SH-SY5Y (cell line): ENCODE results near the gene CA5A.

ENCODE experiments used
- GATA2 ChIP-seq: IDR thresholded peaks from 2 replicates; pipeline ENCODE4 v1.6.1; 2011; ENCODE audit warnings: mild to moderate bottlenecking, low read depth, low read length
- GATA3 ChIP-seq: IDR thresholded peaks from 2 replicates; pipeline ENCODE4 v1.6.1; 2011; ENCODE audit warnings: low read depth, mild to moderate bottlenecking, low read length, moderate library complexity

CA5A gene

DNA sequence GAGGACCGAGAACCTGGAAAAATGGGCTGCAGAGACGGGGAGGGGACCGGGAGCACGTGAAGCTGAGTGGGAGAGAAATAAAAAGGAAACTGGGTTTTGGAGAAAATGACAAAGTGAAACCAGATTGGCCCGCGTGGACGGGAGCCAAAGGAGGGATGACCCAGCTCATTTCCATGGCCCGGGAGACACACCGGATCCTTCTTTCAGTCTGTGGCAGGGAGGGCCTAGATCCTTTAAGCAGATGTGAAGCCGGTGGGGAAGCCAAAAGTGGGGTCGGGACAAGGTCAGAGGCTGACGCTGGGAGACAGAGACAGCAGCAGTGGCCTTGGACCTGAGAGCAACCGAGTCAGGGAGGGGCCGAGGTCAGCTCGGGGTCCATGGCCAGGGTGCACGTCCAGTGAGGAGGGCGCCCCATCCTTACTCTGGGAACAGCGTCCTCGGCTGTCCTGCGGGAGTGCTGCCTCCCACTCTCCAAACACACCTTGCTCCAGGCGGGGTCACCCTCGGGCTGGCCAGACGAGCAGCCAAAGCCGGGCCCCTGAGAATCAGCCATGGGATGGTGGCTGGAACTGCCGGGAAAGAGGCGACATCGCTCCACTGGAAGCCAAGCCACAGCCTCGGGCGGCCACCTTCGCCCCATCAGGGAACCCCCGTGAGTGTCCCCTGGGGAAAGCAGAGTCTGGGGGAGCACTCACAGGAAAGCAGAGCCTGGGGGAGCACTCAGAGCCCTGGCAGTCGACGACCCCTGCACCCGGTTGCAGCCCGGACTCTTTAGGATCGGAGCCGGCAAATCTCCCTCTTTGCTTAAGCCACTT is 17.3 kb downstream of the CA5A start:
- no peak for TF ChIP-seq GATA3
- TF ChIP-seq GATA2 = no peak

DNA sequence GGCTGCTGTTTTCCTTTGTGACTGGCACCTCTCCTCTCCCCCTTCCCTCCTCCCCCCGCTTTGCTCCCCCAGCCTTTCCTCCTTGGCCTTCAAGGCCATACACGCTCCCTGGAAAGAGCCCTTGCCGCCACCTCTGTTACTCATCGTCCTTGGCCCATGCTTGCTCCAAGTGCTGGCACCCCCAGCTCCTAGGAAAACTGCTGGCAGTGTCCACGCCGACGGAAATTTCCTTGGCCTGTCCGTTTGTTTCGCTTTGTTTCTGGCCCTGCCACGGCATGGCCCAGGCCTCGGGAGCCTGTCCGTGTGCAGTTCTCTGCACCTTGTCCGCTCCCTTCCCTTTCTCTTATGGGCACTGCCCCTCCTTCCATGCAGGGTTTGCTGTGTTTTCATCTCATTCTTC is 18.0 kb downstream of the CA5A start:
- TF ChIP-seq GATA3 (no peak), GATA2 (no peak)

DNA sequence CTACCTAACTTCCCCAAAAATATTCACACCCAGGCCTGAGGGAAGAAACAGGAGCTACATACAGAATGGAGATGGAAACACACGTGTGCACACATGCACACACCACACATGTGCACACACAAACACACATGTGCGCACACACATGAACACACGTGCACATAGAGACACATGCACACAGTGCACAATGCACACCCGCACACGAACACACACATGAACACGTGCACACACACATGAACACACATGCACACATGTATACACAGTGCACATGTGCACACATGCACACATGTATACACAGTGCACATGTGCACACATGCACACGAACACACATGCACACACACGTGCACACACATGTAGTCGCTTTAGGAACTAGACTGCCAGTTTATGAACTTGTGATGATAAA is 18.8 kb downstream of the CA5A start:
- TF ChIP-seq GATA2 = no peak
- no peak for TF ChIP-seq GATA3

DNA sequence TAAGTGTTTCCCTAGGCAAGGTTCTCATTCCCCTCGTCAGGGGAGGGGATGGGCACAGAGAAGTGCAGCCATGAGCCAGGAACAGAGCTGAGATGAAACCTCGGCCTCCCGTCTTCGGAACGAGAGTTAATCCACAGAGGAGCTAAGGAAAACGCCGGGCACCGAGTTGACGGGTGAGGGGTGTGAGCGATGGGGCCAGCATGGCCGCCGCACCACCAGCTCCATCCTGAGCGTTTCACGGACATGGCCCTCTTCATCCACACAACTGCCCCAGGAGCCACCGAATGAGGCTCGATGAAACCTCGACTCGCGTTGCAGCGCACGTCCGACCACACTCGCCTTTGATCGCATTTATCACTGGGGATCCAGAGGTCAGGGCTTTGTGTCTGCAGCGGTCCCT is 21.5 kb downstream of the CA5A start:
- TF ChIP-seq GATA3 (no peak), GATA2 (no peak)

- TF ChIP-seq GATA3 = no peak
- TF ChIP-seq GATA2 = no peak
These were observed 38.5 kb downstream of the CA5A start for GRCh38 chr16:87897521-87898505.

DNA sequence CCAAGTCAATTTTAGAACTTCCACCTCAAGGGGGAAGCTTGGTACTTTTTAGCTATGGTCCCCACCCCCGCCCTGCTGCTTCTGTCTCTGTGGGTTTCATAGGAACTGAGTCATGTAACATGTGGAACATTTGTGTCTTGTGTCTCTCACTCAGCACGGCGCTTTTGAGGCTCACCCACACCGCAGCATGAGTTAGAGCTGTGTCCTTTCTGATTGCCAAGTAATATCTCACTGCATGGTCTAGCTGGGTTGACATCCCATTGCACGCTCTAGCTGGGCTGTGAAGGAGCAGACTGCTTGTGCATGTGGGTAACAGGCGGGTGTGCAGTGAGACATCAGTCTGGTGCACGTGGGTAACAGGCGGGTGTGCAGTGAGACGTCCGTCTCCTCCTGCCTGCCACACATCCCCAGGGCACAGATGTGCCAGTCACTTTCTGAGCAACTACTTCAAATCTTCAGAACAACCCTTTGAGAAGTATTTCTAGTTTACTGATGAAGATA is 40.6 kb downstream of the CA5A start:
- TF ChIP-seq GATA3 = no peak
- no peak for TF ChIP-seq GATA2

DNA sequence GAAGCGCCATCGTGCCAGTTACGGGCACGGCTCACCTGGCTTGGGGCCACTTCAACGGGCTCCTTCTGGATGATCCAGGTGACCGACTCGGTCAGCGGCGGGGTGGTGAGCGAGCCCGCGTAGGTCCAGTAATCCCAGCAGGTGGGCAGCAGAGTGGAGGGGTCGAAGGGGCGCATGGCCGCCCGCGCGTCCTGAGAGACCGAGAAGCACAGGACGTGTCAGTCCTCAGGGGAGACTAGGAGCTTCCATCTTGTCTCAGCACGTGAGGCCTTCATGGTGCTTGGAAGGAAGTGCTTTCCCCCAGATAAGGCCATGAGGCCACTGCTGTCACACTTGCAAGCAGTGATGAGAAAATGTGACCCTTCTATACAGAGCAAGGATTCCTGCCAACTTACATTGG is 44.6 kb downstream of the CA5A start:
- TF ChIP-seq GATA3 (no peak), GATA2 (no peak)

GRCh38 chr16:87882436-87883019 is 53.8 kb downstream of the CA5A start:
- TF ChIP-seq GATA3 = no peak
- no peak for TF ChIP-seq GATA2

- TF ChIP-seq GATA3 = no peak
- TF ChIP-seq GATA2 = no peak
These were observed 54.8 kb downstream of the CA5A start for GRCh38 chr16:87881324-87882200.

DNA sequence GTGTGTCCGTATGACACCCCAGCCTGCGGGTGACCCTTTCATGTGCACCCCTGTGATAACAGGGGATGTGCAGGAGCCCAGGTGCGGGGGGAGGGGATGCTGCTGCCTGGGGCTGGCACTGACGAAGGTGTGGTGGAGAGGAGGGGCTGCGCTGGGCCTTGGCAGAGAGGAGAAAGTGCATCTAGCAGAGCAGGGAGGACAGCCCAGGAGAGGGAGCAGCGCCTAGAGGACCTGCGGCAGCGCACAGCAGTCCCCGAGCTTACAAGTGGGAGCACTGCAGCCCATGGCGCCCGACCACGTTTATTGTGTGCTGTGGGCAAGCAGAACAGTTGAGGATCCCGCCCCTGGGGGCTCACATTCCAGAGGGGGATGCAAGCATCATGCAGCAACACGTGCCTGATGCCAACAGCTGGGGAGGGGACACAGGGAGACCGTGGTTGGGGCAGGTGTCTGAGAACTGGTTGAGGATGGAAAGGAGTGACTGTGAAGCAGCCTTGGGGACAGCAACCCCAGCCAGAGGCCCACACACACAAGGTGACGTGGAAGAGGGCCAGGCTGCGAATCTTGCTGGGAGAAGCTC is 56.1 kb downstream of the CA5A start:
- TF ChIP-seq GATA2 = no peak
- TF ChIP-seq GATA3 = no peak

GRCh38 chr16:87878704-87879103 is 57.6 kb downstream of the CA5A start:
- TF ChIP-seq GATA2 = no peak
- TF ChIP-seq GATA3 = no peak

DNA sequence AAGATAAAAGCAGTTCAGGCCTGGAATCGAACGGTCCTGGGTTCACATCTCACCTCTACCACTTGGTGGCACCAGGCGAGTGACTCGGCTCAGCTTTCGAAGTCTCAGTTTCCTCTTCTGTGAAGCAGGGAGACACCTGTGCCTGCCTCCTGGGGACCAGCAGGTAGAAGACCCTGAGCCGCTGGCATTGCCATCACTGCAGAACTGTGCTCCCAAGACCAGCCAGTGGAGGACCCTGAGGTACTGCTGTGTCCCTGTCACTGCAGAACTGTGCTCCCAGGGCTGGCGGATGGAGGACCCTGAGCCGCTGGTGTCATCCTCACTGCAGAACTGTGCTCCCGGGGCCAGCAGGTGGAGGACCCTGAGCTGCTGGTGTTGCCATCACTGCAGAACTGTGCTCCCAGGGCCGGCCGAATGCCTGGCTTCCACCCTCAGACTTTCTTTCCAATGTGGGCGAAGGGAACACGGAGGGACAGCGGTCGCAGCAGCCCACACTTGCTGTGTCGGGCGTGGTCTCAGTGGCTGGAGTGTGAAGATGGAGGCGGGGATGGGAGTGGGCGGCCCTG is 58.3 kb downstream of the CA5A start:
- no peak for TF ChIP-seq GATA3
- no peak for TF ChIP-seq GATA2
